HG02571 (cell line): Measurements from ENCODE around the gene SLAMF1.
"Not testable (repeated sequence)": the region's sequence is repeated elsewhere in the genome, so short reads cannot be mapped to it uniquely, and the experiment has no call there.

Experiments
- ATAC-seq: cut with Tn5 transposase; IDR thresholded peaks from one replicate; pipeline ENCODE4 v1.9.1; 2021; ENCODE audit warnings: mild to moderate bottlenecking, moderate library complexity; ENCODE audit not compliant: unreplicated experiment

SLAMF1 gene

GRCh38 chr1:160567858-160568682 is 78.8 kb downstream of the SLAMF1 start:
- no peak for ATAC-seq

DNA sequence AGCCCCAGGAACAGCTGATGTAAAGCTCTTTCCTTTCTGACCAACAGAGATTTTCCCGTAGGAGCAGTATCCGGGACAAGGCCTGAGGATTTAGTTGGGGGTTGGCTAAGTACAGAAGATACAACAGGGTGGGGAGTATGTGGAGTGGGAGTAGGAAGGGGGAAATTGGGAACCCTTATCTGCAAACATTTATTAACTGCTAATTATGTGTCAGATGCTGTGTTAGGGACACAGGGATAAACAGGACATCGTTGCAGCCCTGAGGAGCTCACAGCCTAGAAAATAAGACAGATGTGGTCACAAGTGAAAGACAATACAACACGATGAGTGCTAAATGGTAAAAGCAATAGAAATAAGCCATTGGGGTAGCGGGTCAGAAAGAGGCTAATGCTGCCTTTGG is 79.5 kb downstream of the SLAMF1 start:
- ATAC-seq = no peak

- ATAC-seq = no peak
These were observed 81.3 kb downstream of the SLAMF1 start for GRCh38 chr1:160565564-160565963.

DNA sequence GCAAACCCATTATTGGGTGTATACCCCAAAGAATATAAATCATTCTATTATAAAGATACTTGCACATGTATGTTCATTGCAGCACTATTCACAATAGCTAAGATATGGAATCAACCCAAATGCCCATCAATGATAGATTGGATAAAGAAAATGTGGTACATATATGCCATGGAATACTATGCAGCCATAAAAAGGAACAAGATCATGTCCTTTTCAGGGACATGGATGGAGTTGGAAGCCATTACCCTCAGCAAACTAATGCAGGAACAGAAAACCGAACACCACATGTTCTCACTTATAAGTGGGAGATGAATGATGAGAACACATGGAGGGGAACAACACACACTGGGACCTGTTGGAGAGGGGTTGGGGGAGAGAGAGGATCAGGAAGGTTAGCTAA is 83.6 kb downstream of the SLAMF1 start:
- not testable (repeated sequence) for ATAC-seq

DNA sequence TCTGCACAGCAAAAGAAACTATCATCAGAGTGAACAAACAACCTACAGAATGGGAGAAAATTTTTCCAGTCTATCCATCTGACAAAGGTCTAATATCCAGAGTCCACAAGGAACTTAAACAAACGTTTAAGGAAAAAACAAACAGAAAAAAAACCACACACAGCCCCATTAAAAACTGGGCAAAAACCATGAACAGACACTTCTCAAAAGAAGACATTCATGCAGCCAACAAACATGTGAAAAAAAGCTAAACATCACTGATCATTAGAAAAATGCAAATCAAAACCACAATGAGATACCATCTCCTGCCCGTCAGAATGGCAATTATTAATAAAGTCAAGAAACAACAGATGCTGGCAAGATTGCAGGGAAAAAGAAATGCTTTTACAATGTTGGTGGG is 84.1 kb downstream of the SLAMF1 start:
- not testable (repeated sequence) for ATAC-seq

GRCh38 chr1:160560806-160561205 is 86.0 kb downstream of the SLAMF1 start:
- ATAC-seq = no peak

DNA sequence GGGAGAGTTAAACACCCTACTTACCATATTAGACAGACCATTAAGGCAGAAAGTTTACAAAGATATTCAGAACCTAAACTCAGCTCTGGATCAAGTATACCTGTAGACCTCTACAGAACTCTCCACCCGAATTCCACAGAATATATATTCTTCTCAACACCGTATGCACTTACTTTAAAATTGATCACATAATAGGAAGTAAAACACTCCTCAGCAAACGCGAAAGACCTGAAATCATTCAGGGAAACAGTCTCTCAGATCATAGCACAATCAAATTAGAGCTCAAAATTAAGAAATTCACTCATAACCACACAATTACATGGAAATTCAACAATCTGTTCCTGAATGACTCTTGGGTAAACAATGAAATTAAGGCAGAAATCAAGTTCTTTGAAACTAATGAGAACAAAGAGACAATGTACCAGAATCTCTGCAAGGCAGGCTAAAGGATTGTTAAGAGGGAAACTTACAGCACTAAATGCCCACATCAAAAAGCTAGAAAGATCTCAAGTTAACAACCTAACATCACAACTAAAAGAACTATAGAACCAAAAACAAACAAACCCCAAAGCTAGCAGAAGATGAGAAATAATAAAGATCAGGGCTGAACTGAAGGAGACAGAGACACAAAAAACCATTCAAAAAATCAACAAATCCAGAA is 86.7 kb downstream of the SLAMF1 start:
- no peak for ATAC-seq

GRCh38 chr1:160559437-160559836 is 87.4 kb downstream of the SLAMF1 start:
- not testable (repeated sequence) for ATAC-seq

- no peak for ATAC-seq
These were observed 88.0 kb downstream of the SLAMF1 start for GRCh38 chr1:160558660-160559380.
